ENCODE data around the gene MPC1. TPM values are rescaled to one million over a fixed set of nuclear protein-coding genes. Genes with fewer than 3 reads are reported as not detected.

The MPC1 gene
- polyA plus RNA-seq, 1 donor from 2014 or later, result 112 TPM

GRCh38 chr6:166375013-166375412, 7.7 kb downstream of the MPC1 start:
- TF ChIP-seq, protein P1, sequence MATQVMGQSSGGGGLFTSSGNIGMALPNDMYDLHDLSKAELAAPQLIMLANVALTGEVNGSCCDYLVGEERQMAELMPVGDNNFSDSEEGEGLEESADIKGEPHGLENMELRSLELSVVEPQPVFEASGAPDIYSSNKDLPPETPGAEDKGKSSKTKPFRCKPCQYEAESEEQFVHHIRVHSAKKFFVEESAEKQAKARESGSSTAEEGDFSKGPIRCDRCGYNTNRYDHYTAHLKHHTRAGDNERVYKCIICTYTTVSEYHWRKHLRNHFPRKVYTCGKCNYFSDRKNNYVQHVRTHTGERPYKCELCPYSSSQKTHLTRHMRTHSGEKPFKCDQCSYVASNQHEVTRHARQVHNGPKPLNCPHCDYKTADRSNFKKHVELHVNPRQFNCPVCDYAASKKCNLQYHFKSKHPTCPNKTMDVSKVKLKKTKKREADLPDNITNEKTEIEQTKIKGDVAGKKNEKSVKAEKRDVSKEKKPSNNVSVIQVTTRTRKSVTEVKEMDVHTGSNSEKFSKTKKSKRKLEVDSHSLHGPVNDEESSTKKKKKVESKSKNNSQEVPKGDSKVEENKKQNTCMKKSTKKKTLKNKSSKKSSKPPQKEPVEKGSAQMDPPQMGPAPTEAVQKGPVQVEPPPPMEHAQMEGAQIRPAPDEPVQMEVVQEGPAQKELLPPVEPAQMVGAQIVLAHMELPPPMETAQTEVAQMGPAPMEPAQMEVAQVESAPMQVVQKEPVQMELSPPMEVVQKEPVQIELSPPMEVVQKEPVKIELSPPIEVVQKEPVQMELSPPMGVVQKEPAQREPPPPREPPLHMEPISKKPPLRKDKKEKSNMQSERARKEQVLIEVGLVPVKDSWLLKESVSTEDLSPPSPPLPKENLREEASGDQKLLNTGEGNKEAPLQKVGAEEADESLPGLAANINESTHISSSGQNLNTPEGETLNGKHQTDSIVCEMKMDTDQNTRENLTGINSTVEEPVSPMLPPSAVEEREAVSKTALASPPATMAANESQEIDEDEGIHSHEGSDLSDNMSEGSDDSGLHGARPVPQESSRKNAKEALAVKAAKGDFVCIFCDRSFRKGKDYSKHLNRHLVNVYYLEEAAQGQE (IDR thresholded peaks at IDR 0.05; ENCODE audit: borderline replicate concordance), result no peak
- TF ChIP-seq, protein P2, sequence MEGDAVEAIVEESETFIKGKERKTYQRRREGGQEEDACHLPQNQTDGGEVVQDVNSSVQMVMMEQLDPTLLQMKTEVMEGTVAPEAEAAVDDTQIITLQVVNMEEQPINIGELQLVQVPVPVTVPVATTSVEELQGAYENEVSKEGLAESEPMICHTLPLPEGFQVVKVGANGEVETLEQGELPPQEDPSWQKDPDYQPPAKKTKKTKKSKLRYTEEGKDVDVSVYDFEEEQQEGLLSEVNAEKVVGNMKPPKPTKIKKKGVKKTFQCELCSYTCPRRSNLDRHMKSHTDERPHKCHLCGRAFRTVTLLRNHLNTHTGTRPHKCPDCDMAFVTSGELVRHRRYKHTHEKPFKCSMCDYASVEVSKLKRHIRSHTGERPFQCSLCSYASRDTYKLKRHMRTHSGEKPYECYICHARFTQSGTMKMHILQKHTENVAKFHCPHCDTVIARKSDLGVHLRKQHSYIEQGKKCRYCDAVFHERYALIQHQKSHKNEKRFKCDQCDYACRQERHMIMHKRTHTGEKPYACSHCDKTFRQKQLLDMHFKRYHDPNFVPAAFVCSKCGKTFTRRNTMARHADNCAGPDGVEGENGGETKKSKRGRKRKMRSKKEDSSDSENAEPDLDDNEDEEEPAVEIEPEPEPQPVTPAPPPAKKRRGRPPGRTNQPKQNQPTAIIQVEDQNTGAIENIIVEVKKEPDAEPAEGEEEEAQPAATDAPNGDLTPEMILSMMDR (IDR thresholded peaks at IDR 0.05; ENCODE audit: poor library complexity, severe bottlenecking), result no peak
- TF ChIP-seq POLR2AphosphoS5 (IDR thresholded peaks at IDR 0.05) (no peak), EZH2 (IDR thresholded peaks at IDR 0.05; ENCODE audit: borderline replicate concordance, insufficient read depth, low read length, poor library complexity, severe bottlenecking) (no peak), SMC3 (conservative IDR thresholded peaks at IDR 0.05; ENCODE audit: poor library complexity) (no peak), RAD21 (conservative IDR thresholded peaks at IDR 0.05) (no peak), TAF1 (IDR thresholded peaks at IDR 0.05; ENCODE audit: low read depth) (no peak), MXI1 (conservative IDR thresholded peaks at IDR 0.05; ENCODE audit: poor library complexity, severe bottlenecking) (no peak), EP300 (conservative IDR thresholded peaks at IDR 0.05; ENCODE audit: poor library complexity, severe bottlenecking) (no peak)
- Histone ChIP-seq H3F3A (ENCODE audit: insufficient read depth, low read length, poor library complexity, severe bottlenecking) (no peaks in the 10 kb centered on the region), H3K9ac (ENCODE audit: low read length) (no peak overlapping the region), H3K9me2 (ENCODE audit: insufficient read depth, low read length) (no peaks in the 10 kb centered on the region), H2AFZ (ENCODE audit: low read depth, low read length) (no peak overlapping the region), H3K27me3 (ENCODE audit: insufficient read depth, low read depth, low read length) (no peaks in the 10 kb centered on the region), H3K4me3 (ENCODE audit: low read length) (no peak overlapping the region), H3K9me3 (ENCODE audit: low read length) (no peaks in the 10 kb centered on the region), H3K36me3 (ENCODE audit: insufficient read depth, low read length) (no peaks in the 10 kb centered on the region), H4K20me1 (ENCODE audit: insufficient read depth) (no peaks in the 10 kb centered on the region), H3K4me2 (ENCODE audit: low read length) (no peak overlapping the region), H3K79me2 (replicated peaks; ENCODE audit: insufficient read depth, low read length) (no peaks in the 10 kb centered on the region), H3K27ac (ENCODE audit: low read length) (no peak overlapping the region)

- Histone ChIP-seq H3F3A (ENCODE audit: insufficient read depth, low read length, poor library complexity, severe bottlenecking) (no peaks in the 10 kb centered on the region), H3K4me2 (ENCODE audit: low read length) (no peak overlapping the region), H3K9me2 (ENCODE audit: insufficient read depth, low read length) (no peaks in the 10 kb centered on the region), H4K20me1 (ENCODE audit: insufficient read depth) (no peaks in the 10 kb centered on the region), H3K27ac (ENCODE audit: low read length) (no peak overlapping the region), H3K27me3 (ENCODE audit: insufficient read depth, low read depth, low read length) (no peaks in the 10 kb centered on the region), H3K79me2 (replicated peaks; ENCODE audit: insufficient read depth, low read length) (no peaks in the 10 kb centered on the region), H3K9ac (ENCODE audit: low read length) (no peak overlapping the region), H2AFZ (ENCODE audit: low read depth, low read length) (no peak overlapping the region), H3K4me3 (ENCODE audit: low read length) (no peak overlapping the region), H3K9me3 (ENCODE audit: low read length) (no peaks in the 10 kb centered on the region), H3K36me3 (ENCODE audit: insufficient read depth, low read length) (peaks cover 7% of the 10 kb centered on the region)
- TF ChIP-seq EZH2 (IDR thresholded peaks at IDR 0.05; ENCODE audit: borderline replicate concordance, insufficient read depth, low read length, poor library complexity, severe bottlenecking) (no peak), SMC3 (conservative IDR thresholded peaks at IDR 0.05; ENCODE audit: poor library complexity) (no peak), MXI1 (conservative IDR thresholded peaks at IDR 0.05; ENCODE audit: poor library complexity, severe bottlenecking) (no peak), RAD21 (conservative IDR thresholded peaks at IDR 0.05) (no peak)
- TF ChIP-seq, protein P1 (IDR thresholded peaks at IDR 0.05; ENCODE audit: borderline replicate concordance), result no peak
These were observed 12.3 kb downstream of the MPC1 start for GRCh38 chr6:166370489-166370888.
